GM06990 (cell line): ENCODE data around the gene MAP3K5.

ENCODE experiments used
- DNase-seq: peaks from one replicate; pipeline ENCODE4 v3.0.0-alpha.2; 2011; ENCODE audit not compliant: insufficient read length; ENCODE audit errors: extremely low read depth
- H3K27me3 ChIP-seq: replicated peaks from 2 replicates; pipeline ENCODE4 v1.6.0; 2011; ENCODE audit warnings: low read length; ENCODE audit not compliant: control insufficient read depth, insufficient read depth
- H3K36me3 ChIP-seq: 2 replicates; pipeline ENCODE4 v1.5.1; 2011; ENCODE audit warnings: low read length; ENCODE audit not compliant: control insufficient read depth, insufficient read depth
- H3K4me3 ChIP-seq: replicated peaks from 2 replicates; pipeline ENCODE4 v1.5.1; 2011; ENCODE audit warnings: low read depth, mild to moderate bottlenecking, control low read depth, low read length
- CTCF ChIP-seq: IDR thresholded peaks from 2 replicates; pipeline ENCODE4 v1.5.1; 2011; ENCODE audit warnings: low read length, control low read depth, mild to moderate bottlenecking, inconsistent platforms; ENCODE audit not compliant: insufficient read depth, poor library complexity, severe bottlenecking

The MAP3K5 gene

GRCh38 chr6:136703331-136703865 lies 88.9 kb downstream of the MAP3K5 start:
- TF ChIP-seq CTCF, result no peak
- H3K36me3 ChIP-seq, result peaks cover 8% of the 10 kb centered on the region
- DNase-seq, result no peak
- H3K27me3 ChIP-seq, result no peaks in the 10 kb centered on the region
- no peak overlapping the region for H3K4me3 ChIP-seq

- TF ChIP-seq CTCF, result peak; percentile 2
- no peak overlapping the region for H3K4me3 ChIP-seq
- no peaks in the 10 kb centered on the region for H3K27me3 ChIP-seq
- DNase-seq, result no peak
- H3K36me3 ChIP-seq, result peaks cover 5% of the 10 kb centered on the region
Measured at GRCh38 chr6:136701045-136701444, 91.2 kb downstream of the MAP3K5 start.

- no peak for TF ChIP-seq CTCF
Measured at GRCh38 chr6:136699358-136699757, 92.9 kb downstream of the MAP3K5 start.

GRCh38 chr6:136696783-136697364 lies 95.4 kb downstream of the MAP3K5 start:
- no peak for DNase-seq
- no peak for TF ChIP-seq CTCF
- Histone ChIP-seq H3K4me3 (no peak overlapping the region), H3K27me3 (no peaks in the 10 kb centered on the region), H3K36me3 (peaks cover 6% of the 10 kb centered on the region)

More at GRCh38 chr6:136699358-136699757, 92.9 kb downstream of the MAP3K5 start:
- Histone ChIP-seq H3K27me3 (no peaks in the 10 kb centered on the region), H3K36me3 (peaks cover 7% of the 10 kb centered on the region), H3K4me3 (no peak overlapping the region)
- DNase-seq, result no peak

- DNase-seq, result no peak
- TF ChIP-seq CTCF, result no peak
- Histone ChIP-seq H3K27me3 (no peaks in the 10 kb centered on the region), H3K36me3 (peaks cover 6% of the 10 kb centered on the region), H3K4me3 (no peak overlapping the region)
Measured at GRCh38 chr6:136696238-136696637, 96.0 kb downstream of the MAP3K5 start.
